IPS-20b (cell line): ENCODE measurements around the gene GARIN1A.
"Not testable (repeated sequence)": the region's sequence is repeated elsewhere in the genome, so short reads cannot be mapped to it uniquely, and the experiment has no call there.

Experiments used
- H3K27ac ChIP-seq: one replicate; pipeline ENCODE4 v1.5.1; 2013; ENCODE audit warnings: low read length
- H3K27me3 ChIP-seq: 2 replicates; pipeline ENCODE4 v1.6.1; 2013; ENCODE audit warnings: mild to moderate bottlenecking, low read length, inconsistent platforms; ENCODE audit not compliant: insufficient read depth
- H3K36me3 ChIP-seq: 2 replicates; pipeline ENCODE4 v1.6.1; 2013; ENCODE audit warnings: low read depth, mild to moderate bottlenecking, inconsistent platforms, low read length, moderate library complexity; ENCODE audit not compliant: insufficient read depth
- H3K4me1 ChIP-seq: 2 replicates; pipeline ENCODE4 v1.6.1; 2013; ENCODE audit warnings: mild to moderate bottlenecking, control low read depth, inconsistent platforms, low read length, moderate library complexity; ENCODE audit not compliant: insufficient read depth
- H3K4me3 ChIP-seq: 2 replicates; pipeline ENCODE4 v1.5.1; 2013; ENCODE audit warnings: mild to moderate bottlenecking, low read length, inconsistent platforms
- H3K9ac ChIP-seq: 2 replicates; pipeline ENCODE4 v1.6.1; 2013; ENCODE audit warnings: low read depth, mild to moderate bottlenecking, inconsistent platforms, low read length, moderate library complexity
- H3K9me3 ChIP-seq: 2 replicates; pipeline ENCODE4 v1.6.1; 2013; ENCODE audit warnings: mild to moderate bottlenecking, low read depth, low read length, inconsistent platforms; ENCODE audit not compliant: insufficient read depth

The GARIN1A gene

GRCh38 chr7:128661446-128661845 lies 10.6 kb upstream of the GARIN1A start:
- Histone ChIP-seq H3K4me3 (no peak overlapping the region), H3K27me3 (no peaks in the 10 kb centered on the region), H3K36me3 (no peaks in the 10 kb centered on the region), H3K9ac (no peak overlapping the region), H3K4me1 (no peaks in the 10 kb centered on the region), H3K9me3 (peaks cover 13% of the 10 kb centered on the region; the same call in 1 of the 2 replicates), H3K27ac (no peak overlapping the region)

- peaks cover 13% of the 10 kb centered on the region; the same call in 1 of the 2 replicates for H3K9me3 ChIP-seq
- H3K4me3 ChIP-seq, result no peak overlapping the region
- H3K27me3 ChIP-seq, result no peaks in the 10 kb centered on the region
- no peak overlapping the region for H3K9ac ChIP-seq
- no peaks in the 10 kb centered on the region for H3K36me3 ChIP-seq
- no peak overlapping the region for H3K27ac ChIP-seq
- no peaks in the 10 kb centered on the region for H3K4me1 ChIP-seq
These were observed 10.0 kb upstream of the GARIN1A start for GRCh38 chr7:128662091-128662490.

- H3K27me3 ChIP-seq, H3K36me3 ChIP-seq, H3K4me3 ChIP-seq, H3K9ac ChIP-seq, H3K4me1 ChIP-seq, H3K27ac ChIP-seq: not testable (repeated sequence)
- peaks cover 13% of the 10 kb centered on the region; the same call in 1 of the 2 replicates for H3K9me3 ChIP-seq
These were observed 8.9 kb upstream of the GARIN1A start for GRCh38 chr7:128663223-128663622.

GRCh38 chr7:128665057-128665456 lies 7.0 kb upstream of the GARIN1A start:
- Histone ChIP-seq H3K9me3 (peaks cover 13% of the 10 kb centered on the region; the same call in 1 of the 2 replicates), H3K4me1 (no peaks in the 10 kb centered on the region), H3K9ac (no peak overlapping the region), H3K4me3 (no peak overlapping the region), H3K27ac (no peak overlapping the region), H3K36me3 (no peaks in the 10 kb centered on the region), H3K27me3 (no peaks in the 10 kb centered on the region)

- no peak overlapping the region for H3K9ac ChIP-seq
- no peaks in the 10 kb centered on the region for H3K36me3 ChIP-seq
- no peak overlapping the region for H3K4me3 ChIP-seq
- H3K27me3 ChIP-seq, result no peaks in the 10 kb centered on the region
- no peak overlapping the region for H3K27ac ChIP-seq
- H3K9me3 ChIP-seq, result peaks cover 8% of the 10 kb centered on the region; the same call in 1 of the 2 replicates
- no peaks in the 10 kb centered on the region for H3K4me1 ChIP-seq
These were observed 5.9 kb upstream of the GARIN1A start for GRCh38 chr7:128666200-128666599.

- Histone ChIP-seq H3K9ac (no peak overlapping the region), H3K4me1 (no peaks in the 10 kb centered on the region), H3K27ac (no peak overlapping the region), H3K36me3 (no peaks in the 10 kb centered on the region), H3K9me3 (no peaks in the 10 kb centered on the region), H3K27me3 (no peaks in the 10 kb centered on the region), H3K4me3 (no peak overlapping the region)
These were observed 930 bp downstream of the GARIN1A start for GRCh38 chr7:128672927-128673517.

- no peaks in the 10 kb centered on the region for H3K4me1 ChIP-seq
- no peak overlapping the region for H3K9ac ChIP-seq
- no peak overlapping the region for H3K4me3 ChIP-seq
- H3K27ac ChIP-seq, result no peak overlapping the region
- H3K9me3 ChIP-seq, result no peaks in the 10 kb centered on the region
- H3K36me3 ChIP-seq, result no peaks in the 10 kb centered on the region
- no peaks in the 10 kb centered on the region for H3K27me3 ChIP-seq
These were observed 1.5 kb downstream of the GARIN1A start for GRCh38 chr7:128673571-128673970.

GRCh38 chr7:128676665-128677064 lies 4.6 kb downstream of the GARIN1A start:
- no peak overlapping the region for H3K9ac ChIP-seq
- H3K27me3 ChIP-seq, result no peaks in the 10 kb centered on the region
- no peak overlapping the region for H3K27ac ChIP-seq
- no peaks in the 10 kb centered on the region for H3K4me1 ChIP-seq
- no peaks in the 10 kb centered on the region for H3K9me3 ChIP-seq
- H3K4me3 ChIP-seq, result no peak overlapping the region
- H3K36me3 ChIP-seq, result no peaks in the 10 kb centered on the region

- Histone ChIP-seq H3K9ac (no peak overlapping the region), H3K27me3 (no peaks in the 10 kb centered on the region), H3K4me3 (no peak overlapping the region)
These were observed 7.8 kb downstream of the GARIN1A start for GRCh38 chr7:128679920-128680319.

GRCh38 chr7:128681794-128682537 lies 9.9 kb downstream of the GARIN1A start:
- Histone ChIP-seq H3K36me3 (no peaks in the 10 kb centered on the region), H3K9me3 (no peaks in the 10 kb centered on the region), H3K27ac (no peak overlapping the region), H3K4me3 (no peak overlapping the region), H3K4me1 (no peaks in the 10 kb centered on the region), H3K27me3 (no peaks in the 10 kb centered on the region), H3K9ac (no peak overlapping the region)

More at GRCh38 chr7:128679920-128680319, 7.8 kb downstream of the GARIN1A start:
- H3K36me3 ChIP-seq, result no peaks in the 10 kb centered on the region
- no peaks in the 10 kb centered on the region for H3K9me3 ChIP-seq
- H3K27ac ChIP-seq, result no peak overlapping the region
- H3K4me1 ChIP-seq, result no peaks in the 10 kb centered on the region

GRCh38 chr7:128683270-128683669 lies 11.2 kb downstream of the GARIN1A start:
- not testable (repeated sequence) for H3K36me3 ChIP-seq, H3K4me1 ChIP-seq, H3K27me3 ChIP-seq, H3K9me3 ChIP-seq, H3K9ac ChIP-seq, H3K27ac ChIP-seq, H3K4me3 ChIP-seq

GRCh38 chr7:128683738-128684137 lies 11.6 kb downstream of the GARIN1A start:
- H3K27me3 ChIP-seq, H3K4me1 ChIP-seq, H3K4me3 ChIP-seq, H3K27ac ChIP-seq, H3K9me3 ChIP-seq, H3K36me3 ChIP-seq, H3K9ac ChIP-seq: not testable (repeated sequence)
